OCI-LY7 (cell line): ENCODE results near the gene JUNB.

Experiments
- CTCF ChIP-seq: fragments of 200-600 bp; sonication (generic); conservative IDR thresholded peaks from 2 replicates; pipeline ENCODE4 v1.5.1; 2014; ENCODE audit warnings: mild to moderate bottlenecking, antibody characterized with exemption, low read length, moderate library complexity, mixed read lengths
- EZH2phosphoT487 ChIP-seq: fragments of 200-600 bp; sonication (generic); IDR thresholded peaks from 2 replicates; pipeline ENCODE4 v1.6.1; 2018; ENCODE audit warnings: low read depth, borderline replicate concordance, mild to moderate bottlenecking, mixed run types, antibody characterized with exemption, low read length, moderate library complexity, mixed read lengths

GRCh38 chr19:12825254-12826131, 34.2 kb downstream of the JUNB start:
- no peak for TF ChIP-seq CTCF
- TF ChIP-seq EZH2phosphoT487, result no peak
